HG02970 (cell line): ENCODE results near the gene KIAA1614.

ENCODE experiments used
- ATAC-seq: cut with Tn5 transposase; IDR thresholded peaks from one replicate; pipeline ENCODE4 v1.9.1; 2021; ENCODE audit warnings: mild to moderate bottlenecking, moderate library complexity, moderate number of reproducible peaks; ENCODE audit not compliant: unreplicated experiment, low FRiP score

KIAA1614 gene

DNA sequence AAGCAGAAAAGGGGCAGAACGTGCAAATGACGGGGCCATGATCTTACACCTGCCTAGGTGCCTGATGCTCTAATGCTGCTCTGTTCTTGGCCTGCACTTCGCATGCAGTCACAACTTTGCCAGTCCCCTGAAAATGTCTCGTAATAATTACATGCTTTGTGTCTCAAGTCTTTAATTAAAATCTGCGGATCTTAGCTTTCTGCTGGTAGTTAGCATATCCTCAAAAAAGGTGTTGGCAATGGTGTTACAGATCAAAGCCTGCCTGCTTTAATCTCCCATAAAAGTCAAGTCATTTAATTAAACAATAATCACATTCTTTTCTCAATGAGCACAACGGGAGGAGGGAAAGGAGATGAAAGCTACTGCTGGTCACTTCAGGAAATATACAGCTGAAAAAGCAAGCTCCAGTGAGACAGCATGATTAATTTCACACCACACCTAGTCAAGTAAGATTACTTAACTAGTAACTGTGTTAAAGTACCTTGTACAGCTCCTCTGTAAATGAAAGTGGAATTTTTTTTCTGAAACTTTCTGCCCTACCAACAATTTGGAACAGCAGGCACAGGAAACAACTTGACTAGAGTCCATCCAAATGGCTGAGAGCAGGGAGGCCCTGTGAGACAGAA, 64.1 kb downstream of the KIAA1614 start:
- no peak for ATAC-seq

DNA sequence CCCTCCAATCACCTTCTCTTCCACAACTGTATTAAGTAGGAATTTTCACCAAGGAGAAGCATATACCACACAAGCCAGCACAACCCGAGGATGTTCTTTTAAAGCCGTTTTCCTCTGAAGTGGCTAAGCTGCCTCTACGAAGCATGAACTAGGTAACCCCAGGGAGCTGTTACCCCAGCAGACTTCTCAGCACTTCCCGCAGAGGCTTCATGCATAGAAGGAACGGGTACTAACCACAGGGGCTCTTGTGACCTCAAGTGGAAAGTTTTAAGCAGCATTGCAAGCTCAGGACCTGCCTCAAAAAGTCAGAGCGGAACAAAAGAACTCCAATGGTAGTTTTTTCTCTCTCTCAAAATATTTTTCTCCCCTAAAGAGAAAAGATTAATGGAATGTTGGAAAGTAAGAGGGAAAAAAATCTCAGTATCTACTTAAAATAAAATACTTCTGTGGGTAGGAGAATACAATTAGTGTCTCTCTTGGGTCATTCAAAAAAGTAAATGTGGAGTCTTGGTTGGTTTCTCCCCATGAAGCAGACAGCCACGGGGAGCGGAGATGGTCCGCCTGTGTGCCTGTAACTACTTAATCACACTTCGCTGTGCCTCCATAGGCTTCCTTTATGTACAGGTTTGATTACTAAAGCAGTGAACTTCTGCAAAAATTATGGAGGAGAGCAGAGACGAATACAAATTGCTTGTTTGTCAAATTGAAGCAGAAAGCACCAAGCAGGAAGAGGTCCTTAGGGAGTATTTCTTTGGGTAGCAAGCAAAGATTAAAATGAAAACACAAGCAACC, 69.1 kb downstream of the KIAA1614 start:
- ATAC-seq = no peak

DNA sequence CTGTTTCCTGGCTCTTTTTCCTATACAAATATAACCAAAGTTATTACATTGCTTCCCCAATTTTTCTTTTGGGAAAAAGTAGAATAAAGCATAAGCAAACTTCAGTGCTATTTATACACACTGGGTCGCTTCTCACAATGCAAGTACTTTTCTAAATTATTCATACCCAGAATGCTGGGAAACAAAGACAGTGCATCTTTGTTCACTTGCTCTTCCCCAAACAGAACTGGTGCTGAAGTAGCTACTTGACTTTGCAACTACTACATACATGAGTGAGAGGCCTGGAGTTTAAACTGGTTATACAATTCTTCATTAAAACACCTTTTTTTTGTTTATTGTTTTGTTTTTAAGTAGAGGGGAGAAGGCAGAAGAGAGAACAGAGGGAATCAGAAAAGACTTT, 69.7 kb downstream of the KIAA1614 start:
- no peak for ATAC-seq

DNA sequence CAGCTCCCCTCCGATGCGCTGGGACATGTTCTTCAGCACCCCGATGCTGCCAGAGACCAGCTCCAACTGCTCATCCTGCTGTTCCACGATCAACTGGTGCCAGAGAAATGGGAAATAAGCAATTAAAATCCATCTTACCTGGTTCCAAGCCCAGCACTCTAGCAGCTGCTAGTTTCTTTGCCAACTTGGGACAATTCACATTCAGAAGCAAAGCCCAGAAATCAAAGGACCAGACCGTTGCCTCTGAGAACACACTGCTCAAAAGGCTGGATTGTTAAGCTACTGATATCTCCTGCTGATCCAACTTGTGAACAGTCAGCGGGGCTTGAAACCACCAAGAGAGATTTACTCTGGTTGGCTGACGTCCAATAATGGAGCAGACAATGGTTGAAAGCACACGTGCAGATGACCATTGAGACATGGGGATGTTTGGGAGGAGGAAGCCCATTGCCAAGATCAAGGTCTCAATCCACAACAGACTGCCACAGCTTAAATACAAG, 75.6 kb downstream of the KIAA1614 start:
- ATAC-seq = no peak

DNA sequence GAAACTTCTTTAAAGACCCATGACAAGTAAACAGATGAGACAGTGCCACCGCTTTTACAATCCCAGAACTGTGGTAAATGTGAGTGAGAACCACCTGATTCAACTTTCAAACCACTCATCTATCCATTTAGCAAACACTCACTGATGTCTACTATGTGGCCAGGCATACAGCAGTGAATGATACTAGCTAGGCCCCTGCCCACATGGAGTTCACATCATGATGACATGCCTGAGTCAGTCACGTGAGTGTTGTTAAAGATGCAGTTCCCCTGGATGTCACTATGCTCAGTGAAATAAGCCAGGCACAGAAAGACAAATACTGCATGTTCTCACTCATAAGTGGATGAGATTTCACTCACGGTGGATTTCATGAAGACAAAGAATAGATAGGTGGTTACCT, 81.6 kb downstream of the KIAA1614 start:
- ATAC-seq = no peak

DNA sequence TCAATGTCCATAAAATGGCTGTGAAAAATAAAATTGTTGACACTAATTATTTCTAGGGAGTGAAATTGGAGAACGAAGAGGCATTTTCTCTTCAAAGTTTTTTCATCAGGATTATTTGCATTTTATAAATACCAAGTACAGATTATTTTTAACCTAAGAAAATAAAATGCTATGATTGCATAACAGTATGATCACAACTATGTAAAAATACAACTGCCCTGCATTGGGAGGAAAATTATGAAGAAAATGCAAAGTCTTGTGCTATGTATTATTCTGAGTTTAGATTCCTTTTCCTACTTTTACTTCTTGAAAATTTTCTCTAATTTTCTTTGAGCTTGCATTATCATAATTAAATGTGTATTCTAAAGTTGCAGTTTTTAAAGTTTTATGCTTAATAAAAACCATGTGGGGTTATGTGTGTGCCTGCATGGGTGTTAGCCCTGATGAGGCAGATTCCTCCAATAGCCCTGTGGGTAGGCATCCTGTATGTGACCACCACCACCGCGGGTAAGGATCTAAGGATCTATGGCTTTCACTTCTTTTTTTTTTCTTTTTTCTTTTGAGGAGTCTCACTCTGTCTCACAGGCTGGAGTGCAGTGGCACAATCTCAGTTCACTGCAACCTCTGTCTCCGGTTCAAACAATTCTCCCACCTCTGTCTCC, 85.3 kb downstream of the KIAA1614 start:
- ATAC-seq = no peak
